NCI-H1417 (cell line): ENCODE results near the gene SPTBN5.

Experiments
- DNase-seq, 3 experiments: peaks; one replicate each; lab custom pipeline; 2025; lab: John Stamatoyannopoulos, UW

The SPTBN5 gene

DNA sequence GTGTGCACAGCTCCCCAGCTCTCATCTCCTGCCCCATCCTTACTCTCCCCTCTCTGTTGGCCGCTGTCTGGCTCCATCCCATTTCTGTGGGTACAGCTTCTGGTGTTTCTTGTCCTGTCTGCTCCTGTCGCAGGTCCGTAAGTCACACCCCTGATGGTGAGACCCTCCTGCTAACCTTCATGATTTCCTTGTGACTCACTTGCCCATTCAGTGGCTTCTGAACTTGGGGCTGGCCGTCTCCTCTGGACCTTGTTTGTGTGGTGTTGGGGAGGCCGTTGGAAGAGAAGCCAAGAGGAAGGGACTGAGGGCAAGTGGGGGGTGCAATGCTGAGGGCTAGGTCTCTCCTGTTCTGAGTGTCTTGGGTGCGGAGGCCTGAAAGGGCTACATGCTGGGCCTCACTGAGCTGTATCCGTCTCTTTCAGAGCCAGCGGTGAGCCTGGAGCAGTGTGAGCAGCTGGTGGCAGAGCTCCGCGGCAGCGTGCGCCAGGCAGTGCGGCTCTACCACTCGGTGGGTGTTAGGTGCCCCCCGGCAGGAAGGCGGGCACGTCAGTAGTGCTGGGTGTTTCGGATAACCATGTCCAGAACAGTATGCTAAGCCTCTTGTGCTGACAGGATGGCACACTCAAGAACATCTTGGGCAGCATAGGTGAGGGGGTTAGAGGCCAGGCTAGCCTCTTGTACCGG, 69.6 kb downstream of the SPTBN5 start:
- no peak for DNase-seq

DNA sequence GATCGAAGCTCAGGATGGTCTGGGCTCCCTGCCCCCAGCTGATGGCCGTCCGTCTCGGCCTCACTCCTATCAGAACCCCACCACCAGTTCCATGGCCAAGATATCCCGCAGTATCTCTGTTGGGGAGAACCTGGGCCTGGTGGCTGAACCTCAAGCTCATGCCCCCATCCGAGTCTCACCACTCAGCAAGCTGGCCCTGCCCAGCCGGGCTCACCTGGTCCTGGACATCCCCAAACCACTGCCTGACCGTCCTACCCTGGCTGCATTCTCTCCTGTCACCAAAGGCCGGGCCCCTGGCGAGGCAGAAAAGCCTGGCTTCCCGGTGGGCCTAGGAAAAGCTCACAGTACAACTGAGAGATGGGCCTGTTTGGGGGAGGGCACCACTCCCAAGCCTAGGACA, 70.4 kb downstream of the SPTBN5 start:
- no peak for DNase-seq

DNA sequence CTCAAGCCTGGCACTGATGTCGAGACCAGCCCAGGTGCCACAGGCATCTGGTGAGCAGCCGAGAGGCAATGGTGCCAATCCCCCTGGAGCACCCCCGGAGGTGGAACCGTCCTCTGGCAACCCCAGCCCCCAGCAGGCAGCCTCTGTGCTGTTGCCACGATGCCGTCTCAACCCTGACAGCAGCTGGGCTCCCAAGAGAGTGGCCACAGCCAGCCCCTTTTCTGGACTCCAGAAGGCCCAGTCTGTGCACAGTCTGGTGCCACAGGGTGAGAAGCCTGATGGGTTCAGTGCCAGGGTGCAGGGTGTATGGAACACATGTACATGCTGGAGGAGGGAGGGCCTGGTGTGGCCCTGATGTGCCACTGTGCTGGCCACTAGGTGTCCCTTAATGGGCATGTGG, 70.9 kb downstream of the SPTBN5 start:
- DNase-seq: no peak

DNA sequence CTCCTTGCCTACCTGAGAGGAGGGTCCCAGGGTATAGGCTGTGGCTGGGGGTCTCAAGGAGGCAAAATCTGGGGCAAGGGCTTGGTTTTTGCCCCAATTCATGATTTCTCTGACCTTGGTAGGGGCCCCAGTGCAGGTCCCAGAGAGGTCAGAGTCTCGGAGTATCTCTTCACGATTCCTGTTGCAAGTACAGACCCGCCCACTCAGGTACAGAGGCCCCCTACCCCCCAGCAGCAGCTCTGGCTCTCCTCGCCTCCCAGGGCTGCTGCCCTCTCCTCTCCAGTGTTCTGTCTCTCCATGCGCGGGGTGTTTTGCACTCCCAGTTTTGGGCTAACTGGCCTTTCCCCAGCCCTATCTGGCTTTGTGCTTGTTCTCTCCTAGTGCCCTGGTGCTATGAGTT, 71.4 kb downstream of the SPTBN5 start:
- no peak for DNase-seq

GRCh38 chr15:41821831-41822230, 72.0 kb downstream of the SPTBN5 start:
- no peak for DNase-seq

DNA sequence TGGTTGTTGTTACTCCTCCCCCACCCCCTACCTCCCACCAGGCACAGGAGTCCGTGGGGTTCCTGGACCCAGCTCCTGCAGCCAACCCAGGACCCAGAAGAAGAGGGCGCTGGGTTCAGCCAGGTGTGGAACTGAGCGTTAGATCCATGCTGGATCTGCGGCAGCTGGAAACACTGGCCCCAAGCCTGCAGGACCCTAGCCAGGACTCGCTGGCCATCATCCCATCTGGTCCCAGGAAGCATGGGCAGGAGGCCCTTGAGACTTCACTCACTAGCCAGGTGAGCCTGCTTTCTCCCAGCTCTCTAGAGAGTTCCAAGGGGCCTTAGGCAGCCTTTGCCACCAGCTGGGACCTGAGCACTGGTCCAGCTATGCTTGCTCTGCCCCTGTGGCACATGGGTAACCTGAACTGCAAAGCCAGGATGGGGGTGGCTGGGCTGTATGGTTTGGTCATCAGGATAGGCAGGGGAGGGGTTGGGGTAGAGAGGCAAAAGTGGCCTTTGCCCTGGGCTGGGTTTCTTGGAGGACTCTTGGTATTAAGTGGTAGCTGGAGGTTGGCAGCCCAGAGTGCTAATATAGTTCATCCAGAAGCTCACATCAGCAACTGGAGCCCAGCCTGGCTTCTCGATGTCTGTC, 72.9 kb downstream of the SPTBN5 start:
- DNase-seq: no peak

DNA sequence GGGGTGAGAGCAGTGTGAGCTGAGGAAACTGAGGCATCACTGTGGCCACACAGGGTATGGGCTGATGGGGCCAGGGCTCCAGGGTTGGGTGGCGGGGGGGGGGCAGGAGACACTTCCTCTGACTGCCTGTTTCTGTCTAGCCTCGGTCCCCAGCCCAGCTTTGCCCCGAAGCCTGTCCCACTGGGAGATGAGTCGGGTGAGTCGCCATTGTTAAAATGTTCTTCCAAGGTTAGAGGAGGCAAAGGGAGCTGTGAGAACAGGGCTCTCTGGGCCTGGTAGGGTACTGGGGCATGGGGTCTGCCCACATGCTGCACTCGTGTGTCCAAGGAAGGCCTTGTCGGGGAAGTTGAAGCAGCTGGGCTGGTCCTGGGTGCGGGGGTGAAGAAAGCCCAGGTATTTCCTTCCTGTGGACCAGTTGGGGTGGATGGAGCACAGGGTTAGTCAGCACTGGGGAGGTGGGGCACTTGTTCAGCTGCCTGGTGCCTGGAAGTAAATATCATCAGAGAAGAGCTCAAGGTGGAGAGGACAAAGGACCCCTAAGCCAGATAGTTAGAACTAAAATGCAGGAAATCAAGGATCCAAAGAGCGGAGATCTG, 74.3 kb downstream of the SPTBN5 start:
- DNase-seq: no peak

- no peak for DNase-seq
Measured at GRCh38 chr15:41817781-41818180, 76.1 kb downstream of the SPTBN5 start.

- no peak for DNase-seq
Measured at GRCh38 chr15:41817327-41817726, 76.5 kb downstream of the SPTBN5 start.

- DNase-seq: no peak
Measured at GRCh38 chr15:41816788-41817187, 77.1 kb downstream of the SPTBN5 start.

DNA sequence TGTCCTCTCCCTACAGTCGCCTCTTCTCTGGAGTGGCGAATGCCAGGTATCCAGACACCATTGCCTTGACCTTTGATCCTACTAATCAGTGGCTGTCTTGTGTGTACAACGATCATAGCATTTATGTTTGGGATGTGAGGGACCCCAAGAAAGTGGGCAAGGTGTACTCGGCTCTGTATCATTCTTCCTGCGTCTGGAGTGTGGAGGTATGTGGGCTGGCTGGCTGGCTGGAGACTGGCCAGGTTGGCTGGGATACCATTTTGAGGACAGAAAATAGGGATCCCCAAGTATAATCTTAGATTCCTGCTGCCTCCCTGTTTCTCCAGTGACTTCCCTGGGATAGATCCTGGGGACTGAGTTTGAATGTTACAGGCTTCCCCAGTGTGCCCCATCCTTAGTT, 79.3 kb downstream of the SPTBN5 start:
- DNase-seq: no peak

DNA sequence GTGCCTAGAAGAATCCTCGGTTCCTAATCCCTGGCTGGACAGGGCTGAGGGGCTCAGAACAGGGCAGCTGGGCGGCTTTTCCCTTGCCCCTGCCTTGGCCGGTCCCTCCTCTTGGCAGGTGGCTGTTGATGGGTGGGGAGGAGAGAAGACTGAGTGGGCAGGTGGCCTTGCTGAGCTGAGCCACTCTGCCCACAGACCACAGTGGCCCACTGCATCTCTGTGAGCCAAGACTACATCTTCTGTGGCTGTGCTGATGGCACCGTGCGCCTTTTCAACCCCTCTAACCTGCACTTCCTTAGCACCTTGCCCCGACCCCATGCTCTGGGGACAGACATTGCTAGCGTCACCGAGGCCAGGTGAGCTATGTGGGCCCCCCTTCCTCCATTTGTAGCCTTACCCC, 80.4 kb downstream of the SPTBN5 start:
- DNase-seq: no peak

DNA sequence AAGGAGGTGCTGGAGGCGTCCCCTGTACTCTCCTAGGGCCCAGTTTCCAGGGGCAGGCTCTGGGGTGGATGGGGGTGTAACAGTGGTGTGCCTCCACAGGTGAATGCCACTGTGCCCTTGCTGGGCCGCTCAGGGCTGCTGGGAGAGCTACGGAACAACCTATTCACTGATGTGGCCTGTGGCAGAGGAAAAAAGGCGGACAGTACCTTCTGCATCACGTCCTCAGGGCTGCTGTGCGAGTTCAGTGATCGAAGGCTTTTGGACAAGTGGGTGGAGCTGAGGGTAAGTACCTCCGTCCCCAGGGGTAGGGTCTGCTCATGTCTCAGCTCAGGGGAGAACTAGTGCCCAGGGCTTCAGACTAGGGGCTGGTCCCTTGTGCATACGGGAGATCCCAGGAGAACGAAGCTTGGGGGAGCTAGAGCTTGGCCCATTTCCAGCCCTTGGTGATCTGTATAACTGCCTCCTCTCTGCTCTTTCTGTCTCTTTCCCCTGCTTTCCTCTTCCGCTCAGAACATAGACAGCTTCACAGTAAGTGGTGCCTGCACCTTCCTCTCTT, 81.0 kb downstream of the SPTBN5 start:
- DNase-seq: no peak

DNA sequence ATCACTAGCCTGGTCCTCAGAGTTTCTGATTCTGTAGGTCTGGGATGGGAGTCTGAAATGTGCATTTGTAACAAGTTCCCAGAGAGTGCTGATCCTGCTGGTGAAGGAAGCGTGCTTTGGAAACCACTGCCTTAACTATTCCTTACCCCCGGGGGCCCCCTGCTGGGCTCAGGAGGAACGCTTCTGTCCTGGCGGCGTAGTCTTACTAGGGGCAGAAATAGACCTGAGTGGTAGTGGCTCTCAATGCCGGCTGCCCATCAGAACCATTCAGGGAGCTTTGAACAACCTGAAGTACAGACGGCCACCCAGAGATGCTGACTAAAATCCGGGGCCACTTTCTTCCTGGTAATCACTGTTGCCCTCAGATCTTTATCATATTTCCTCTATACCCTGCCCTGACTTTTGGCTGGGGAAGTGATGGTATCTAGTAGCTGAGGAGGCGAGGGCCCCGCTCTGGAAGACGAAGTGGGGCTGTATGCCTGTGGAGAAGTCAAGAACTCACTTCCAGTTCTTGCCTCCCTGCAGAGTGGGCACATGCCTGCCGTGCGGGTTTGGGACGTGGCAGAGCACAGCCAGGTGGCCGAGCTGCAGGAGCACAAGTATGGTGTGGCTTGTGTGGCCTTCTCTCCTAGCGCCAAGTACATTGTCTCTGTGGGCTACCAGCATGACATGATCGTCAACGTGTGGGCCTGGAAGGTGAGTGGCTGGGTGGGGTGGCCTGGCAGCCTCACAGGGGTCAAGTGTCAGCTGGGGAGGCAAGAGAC, 82.2 kb downstream of the SPTBN5 start:
- DNase-seq: peak; percentile 3 to 65 (median 48)

DNA sequence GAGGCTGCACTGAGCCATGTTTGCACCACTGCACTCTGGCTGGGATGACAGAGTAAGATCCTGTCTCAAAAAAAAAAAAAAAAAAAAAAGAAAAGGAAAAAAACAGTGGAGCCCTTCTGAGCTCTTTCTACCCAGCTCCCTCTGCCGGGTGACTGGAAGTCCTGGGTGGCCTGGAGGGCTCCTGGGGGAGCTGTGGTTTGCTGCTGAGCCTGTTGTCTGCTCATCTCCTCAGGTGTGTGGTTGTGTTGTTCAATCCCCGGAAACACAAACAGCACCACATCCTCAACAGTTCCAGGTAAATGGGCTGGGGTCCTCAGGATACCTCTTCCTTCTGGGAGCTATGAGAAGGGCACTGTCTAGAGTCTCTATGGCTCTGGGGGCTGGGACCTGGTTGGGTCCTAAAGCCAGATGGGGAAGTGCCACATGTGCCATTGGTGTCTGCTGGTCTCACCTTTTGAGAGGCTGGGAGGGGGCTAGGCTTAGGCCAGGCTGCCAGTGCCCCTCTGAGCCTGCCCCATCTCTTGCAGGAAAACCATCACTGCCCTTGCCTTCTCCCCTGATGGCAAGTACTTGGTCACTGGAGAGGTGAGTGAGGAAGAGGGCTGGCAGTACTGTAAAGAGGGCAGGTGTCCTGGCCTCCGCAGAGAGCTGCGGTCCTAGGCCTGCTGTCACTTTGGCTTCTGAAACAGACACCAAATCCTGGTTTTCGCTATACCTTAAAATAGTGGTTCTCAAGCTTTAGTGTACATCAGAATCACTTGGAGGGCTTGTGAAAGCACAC, 83.0 kb downstream of the SPTBN5 start:
- no peak for DNase-seq

DNA sequence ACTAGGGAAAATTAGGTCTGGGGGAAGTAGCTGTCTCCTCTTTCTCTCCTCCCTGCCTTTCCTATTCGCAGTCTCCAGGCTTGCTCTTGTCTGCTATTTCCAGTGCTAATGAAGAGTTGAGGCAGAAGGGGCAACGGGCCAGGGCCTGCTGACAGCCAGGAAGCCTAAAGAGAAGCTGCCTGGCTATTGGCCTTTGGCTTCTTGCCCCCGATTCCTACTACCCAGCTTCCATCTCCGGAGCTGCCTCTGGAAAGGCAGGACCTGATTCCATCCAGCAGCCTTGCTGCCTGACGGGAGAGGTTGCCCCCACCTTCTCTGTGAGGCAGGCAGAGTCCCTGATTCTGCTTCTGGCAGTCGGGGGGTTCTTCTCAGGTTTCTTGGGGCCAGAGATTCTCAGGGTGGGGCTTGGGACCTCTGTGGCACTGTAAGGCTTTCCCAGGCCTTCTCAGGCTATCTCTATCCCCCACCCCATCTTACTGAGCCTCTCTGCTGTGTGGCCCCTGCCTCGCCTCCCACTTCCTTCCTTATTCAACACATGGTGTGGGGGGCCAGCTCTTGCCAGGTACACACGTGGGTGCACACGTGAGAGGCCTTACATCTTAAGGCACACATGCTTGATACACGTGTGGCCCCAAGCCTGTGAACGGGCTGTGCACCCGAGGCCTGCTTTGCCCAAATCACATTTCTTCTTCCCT, 84.2 kb downstream of the SPTBN5 start:
- DNase-seq: no peak

DNA sequence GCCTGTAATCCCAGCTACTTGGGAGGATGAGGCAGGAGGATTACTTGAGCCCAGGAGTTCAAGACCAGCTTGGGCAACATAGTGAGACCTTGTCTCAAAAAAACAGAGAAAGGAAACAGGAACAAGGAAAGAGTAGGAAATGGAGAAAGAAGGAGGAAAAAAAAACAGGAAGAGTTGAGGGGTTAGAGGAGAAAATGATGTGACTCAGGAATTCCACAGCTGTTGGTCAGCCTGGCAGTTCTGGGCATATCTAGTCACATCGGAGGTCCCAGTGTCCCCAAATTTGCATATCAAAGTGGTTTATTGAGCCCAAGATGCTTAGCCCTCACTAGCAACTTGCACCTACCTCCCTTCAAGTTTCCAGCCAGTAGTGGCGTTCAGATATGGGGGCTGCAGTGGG, 84.7 kb downstream of the SPTBN5 start:
- no peak for DNase-seq

DNA sequence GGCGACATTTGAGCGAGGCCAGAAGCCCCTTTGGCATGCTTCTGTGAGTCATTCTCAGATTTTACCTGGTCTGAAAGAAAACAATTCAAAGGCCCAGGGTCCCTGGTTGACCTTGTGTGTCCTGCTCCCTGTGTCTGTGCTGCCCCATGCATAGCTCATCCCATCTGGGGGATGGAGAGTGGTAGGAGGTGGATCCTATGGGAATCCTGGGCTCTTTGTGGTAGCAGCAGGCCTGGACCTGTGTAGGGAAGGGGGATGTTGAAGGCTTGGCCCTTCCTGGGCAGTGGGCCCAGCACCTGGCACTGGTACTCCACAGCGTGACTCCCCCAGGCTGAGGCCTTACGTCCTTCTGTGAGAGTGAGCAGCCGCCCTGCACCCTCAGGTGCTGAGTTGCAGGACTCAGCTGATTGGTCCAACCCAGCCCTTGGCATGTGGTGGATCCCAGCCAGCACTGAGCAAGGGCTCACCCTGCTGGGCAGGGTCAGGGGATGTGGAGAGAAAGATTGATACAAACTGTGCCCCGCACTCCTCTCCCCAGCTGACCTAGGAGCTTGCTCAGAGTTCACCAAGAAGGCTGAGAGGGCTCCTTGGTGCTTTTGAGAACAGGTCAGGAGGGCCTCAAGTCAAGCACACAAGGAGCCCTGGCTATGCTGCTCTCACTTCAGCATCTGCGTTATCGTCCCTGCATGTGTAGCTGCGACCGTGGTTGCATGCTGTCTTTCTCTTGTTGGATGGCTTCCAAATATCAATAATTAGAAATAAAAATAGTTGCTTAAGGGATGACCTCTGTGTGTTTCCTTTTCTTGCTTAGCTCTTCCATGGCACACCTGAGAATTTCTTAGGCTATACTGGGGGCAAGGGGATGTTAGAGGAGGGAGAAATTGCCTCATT, 87.3 kb downstream of the SPTBN5 start:
- no peak for DNase-seq

- no peak for DNase-seq
Measured at GRCh38 chr15:41805711-41806110, 88.1 kb downstream of the SPTBN5 start.
